Spleen (tissue), 11 donors: ENCODE results near the gene DMD. TPM values are rescaled to one million over a fixed set of nuclear protein-coding genes. Genes with fewer than 3 reads are reported as not detected.

Experiments
- DNase-seq: peaks from one replicate; pipeline ENCODE4 v3.0.0-alpha.2; 2020
- H3K27ac ChIP-seq, 8 donors: fragments of 200-600 bp; sonication (generic) in 7 of 8; 1 replicate in 4 of 8; 2 replicates in 4 of 8; pipeline versions ENCODE4 v1.5.0 to v1.8.0; 2016 to 2021; ENCODE audit warnings: inconsistent platforms in 4 of 8, mild to moderate bottlenecking in 4 of 8, moderate library complexity in 1 of 8
- H3K27me3 ChIP-seq, 7 donors: fragments of 200-600 bp; sonication (generic) in 6 of 7; replicated peaks in 1 of 7; 1 replicate in 4 of 7; 2 replicates in 3 of 7; pipeline versions ENCODE4 v1.5.0 to v1.8.0; 2016 to 2021; ENCODE audit warnings: inconsistent platforms in 3 of 7, mild to moderate bottlenecking in 1 of 7
- H3K36me3 ChIP-seq, 6 donors: fragments of 200-600 bp; sonication (generic) in 5 of 6; 1 replicate in 4 of 6; 2 replicates in 2 of 6; pipeline versions ENCODE4 v1.5.0 to v1.8.0; 2016 to 2021; ENCODE audit warnings: inconsistent platforms in 2 of 6
- H3K4me1 ChIP-seq, 6 donors: fragments of 200-600 bp; sonication (generic) in 5 of 6; 1 replicate in 3 of 6; 2 replicates in 3 of 6; pipeline versions ENCODE4 v1.5.0 to v1.8.0; 2016 to 2021; ENCODE audit warnings: inconsistent platforms in 3 of 6
- H3K4me3 ChIP-seq, 8 donors: fragments of 200-600 bp; sonication (generic) in 7 of 8; 1 replicate in 4 of 8; 2 replicates in 4 of 8; pipeline versions ENCODE4 v1.5.0 to v1.8.0; 2016 to 2021; ENCODE audit warnings: inconsistent platforms in 4 of 8, mild to moderate bottlenecking in 4 of 8, moderate library complexity in 2 of 8
- H3K9me3 ChIP-seq, 8 donors: fragments of 200-600 bp; sonication (generic) in 7 of 8; 1 replicate in 4 of 8; 2 replicates in 4 of 8; pipeline versions ENCODE4 v1.5.0 to v1.8.0; 2016 to 2021; ENCODE audit warnings: inconsistent platforms in 4 of 8
- POLR2A ChIP-seq, 3 donors: fragments of 450-650 bp; IDR thresholded peaks; one replicate each; pipeline ENCODE4 v1.5.1; 2017; ENCODE audit warnings: antibody characterized with exemption in 3 of 3, mild to moderate bottlenecking in 1 of 3
- POLR2AphosphoS5 ChIP-seq, 3 donors: sonication (generic); formaldehyde crosslinking; IDR thresholded peaks; one replicate each; pipeline ENCODE4 v1.5.1; 2017; ENCODE audit warnings: antibody characterized with exemption in 3 of 3
- WGBS, 5 donors: extraction: QIAGEN DNeasy Blood & Tissue Kit in 3 of 5; methylation state at CpG; one replicate each; pipeline versions ENCODE4 v1.1.5 to v1.1.7; 2013 to 2018; 5-methylcytosine and 5-hydroxymethylcytosine counted together
- intact Hi-C: fragments of 100-400 bp; cut with DNase I; formaldehyde crosslinking; loops from one replicate; pipeline ENCODE4 v1.15.0; 2023; ENCODE audit warnings: low total_unique reads
- polyA plus RNA-seq, 3 donors: library from polyadenylated mRNA; stranded (reverse); fragments of 200-250 nt; gene quantifications; one replicate each; pipeline ENCODE4 v1.2.1, GENCODE V29; 2013
- total RNA-seq, 7 donors: library from RNA; depleted of rRNA in 3 of 7; stranded (reverse); fragments of >200 nt in 3 of 7; fragmentation: NEBNext Ultra II Directional in 4 of 7; extraction: Animal tissue kit (Norgen Biotek cat#: 25700) in 4 of 7; gene quantifications; one replicate each; pipeline versions ENCODE4 v1.1.0 to v1.2.1, GENCODE V29; 2016 to 2021
- TF ChIP-seq, protein P1 (sequence below), 11 experiments: fragments of 200-600 bp in 7 of 11; fragments of 450-650 bp in 4 of 11; sonication (generic) in 4 of 11; IDR thresholded peaks in 8 of 11; conservative IDR thresholded peaks in 3 of 11; 1 replicate in 7 of 11; 2 replicates in 4 of 11; pipeline versions ENCODE4 v1.4.0 to v1.8.0; 2016 to 2021; ENCODE audit warnings: antibody characterized with exemption in 11 of 11, inconsistent platforms in 4 of 11, mild to moderate bottlenecking in 1 of 11
- donor health status: healthy with polysubstance abuse.
- donor health status: DM: no; HTN: no; CAD: no; lungs with moderate emphysema.
- donor health status: DM: no; HTN: no; CAD: no.
- donor health status: Bipolar disorder and iron deficiency.
- donor health status: healthy.
- donor health status: DM: no; HTN: no; CAD: no.
- donor health status: DM: yes; HTN: yes; CAD: no.

DMD gene
- total and polyA plus RNA-seq, 10 donors: 1.3 to 11.3 (median 4.4) TPM

DNA sequence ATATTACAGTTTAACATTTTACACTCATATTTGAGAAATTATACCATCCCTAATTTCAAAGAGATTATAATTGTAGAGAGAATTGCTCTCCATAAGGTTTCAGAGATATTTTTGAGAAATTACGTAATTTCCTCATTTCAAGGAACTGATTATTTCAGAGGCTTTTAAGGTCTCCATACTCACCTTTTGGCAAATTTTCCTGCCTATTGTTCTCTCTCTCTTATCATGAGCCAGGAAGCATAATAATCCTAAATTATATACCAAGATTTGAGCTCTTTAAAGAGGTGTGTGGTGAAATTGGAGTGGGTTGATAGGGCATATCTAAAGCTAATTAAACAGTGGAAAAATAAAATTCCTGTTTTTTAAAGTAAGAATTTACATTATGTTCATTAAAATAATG is 1890.6 kb downstream of the DMD start:
- Histone ChIP-seq H3K36me3 (no peaks in the 10 kb centered on the region), H3K27ac (no peak overlapping the region), H3K9me3 (no peaks in the 10 kb centered on the region), H3K27me3 (no peaks in the 10 kb centered on the region), H3K4me3 (no peak overlapping the region), H3K4me1 (no peaks in the 10 kb centered on the region)
- intact Hi-C loops: no loop called here
- 77 to 93% (median 84%) methylated on average over 1 of the region's 1 CpG for WGBS, 5 donors
- no peak for DNase-seq
- no peak for TF ChIP-seq POLR2A (IDR thresholded peaks at IDR 0.05)
- no peak for TF ChIP-seq POLR2AphosphoS5 (IDR thresholded peaks at IDR 0.05)
- TF ChIP-seq, protein P1, sequence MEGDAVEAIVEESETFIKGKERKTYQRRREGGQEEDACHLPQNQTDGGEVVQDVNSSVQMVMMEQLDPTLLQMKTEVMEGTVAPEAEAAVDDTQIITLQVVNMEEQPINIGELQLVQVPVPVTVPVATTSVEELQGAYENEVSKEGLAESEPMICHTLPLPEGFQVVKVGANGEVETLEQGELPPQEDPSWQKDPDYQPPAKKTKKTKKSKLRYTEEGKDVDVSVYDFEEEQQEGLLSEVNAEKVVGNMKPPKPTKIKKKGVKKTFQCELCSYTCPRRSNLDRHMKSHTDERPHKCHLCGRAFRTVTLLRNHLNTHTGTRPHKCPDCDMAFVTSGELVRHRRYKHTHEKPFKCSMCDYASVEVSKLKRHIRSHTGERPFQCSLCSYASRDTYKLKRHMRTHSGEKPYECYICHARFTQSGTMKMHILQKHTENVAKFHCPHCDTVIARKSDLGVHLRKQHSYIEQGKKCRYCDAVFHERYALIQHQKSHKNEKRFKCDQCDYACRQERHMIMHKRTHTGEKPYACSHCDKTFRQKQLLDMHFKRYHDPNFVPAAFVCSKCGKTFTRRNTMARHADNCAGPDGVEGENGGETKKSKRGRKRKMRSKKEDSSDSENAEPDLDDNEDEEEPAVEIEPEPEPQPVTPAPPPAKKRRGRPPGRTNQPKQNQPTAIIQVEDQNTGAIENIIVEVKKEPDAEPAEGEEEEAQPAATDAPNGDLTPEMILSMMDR (IDR thresholded peaks at IDR 0.05 in 8 of 11, conservative IDR thresholded peaks at IDR 0.05 in 3 of 11): no peak

DNA sequence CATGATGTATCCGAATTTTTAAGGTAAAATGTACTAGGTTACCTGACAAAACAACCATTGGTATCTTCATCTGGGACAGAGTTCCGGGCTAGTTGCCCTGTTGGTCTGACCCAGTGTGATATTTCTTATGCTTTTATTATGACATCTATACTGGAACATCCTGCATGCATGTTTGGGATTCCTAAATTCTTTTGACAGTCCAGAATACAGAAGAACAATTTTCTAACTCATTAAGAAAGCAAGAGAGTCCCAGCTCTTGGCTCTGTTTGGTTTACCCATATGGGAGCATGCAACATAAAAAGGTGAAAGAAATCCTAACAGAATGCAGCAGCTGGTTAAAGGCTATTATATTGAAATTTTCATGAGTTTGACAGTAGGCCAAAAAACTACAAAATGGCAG is 1891.8 kb downstream of the DMD start:
- TF ChIP-seq POLR2AphosphoS5 (IDR thresholded peaks at IDR 0.05): no peak
- no peak for TF ChIP-seq POLR2A (IDR thresholded peaks at IDR 0.05)
- TF ChIP-seq, protein P1 (IDR thresholded peaks at IDR 0.05 in 8 of 11, conservative IDR thresholded peaks at IDR 0.05 in 3 of 11): no peak
- no peak overlapping the region for H3K27ac ChIP-seq
- no peaks in the 10 kb centered on the region for H3K9me3 ChIP-seq
- no peaks in the 10 kb centered on the region for H3K4me1 ChIP-seq
- no peaks in the 10 kb centered on the region for H3K27me3 ChIP-seq
- no peak for DNase-seq
- intact Hi-C loops: no loop called here
- no peak overlapping the region for H3K4me3 ChIP-seq
- 55 to 85% (median 72%) methylated on average over 2 of the region's 2 CpGs for WGBS, 5 donors
- no peaks in the 10 kb centered on the region for H3K36me3 ChIP-seq

DNA sequence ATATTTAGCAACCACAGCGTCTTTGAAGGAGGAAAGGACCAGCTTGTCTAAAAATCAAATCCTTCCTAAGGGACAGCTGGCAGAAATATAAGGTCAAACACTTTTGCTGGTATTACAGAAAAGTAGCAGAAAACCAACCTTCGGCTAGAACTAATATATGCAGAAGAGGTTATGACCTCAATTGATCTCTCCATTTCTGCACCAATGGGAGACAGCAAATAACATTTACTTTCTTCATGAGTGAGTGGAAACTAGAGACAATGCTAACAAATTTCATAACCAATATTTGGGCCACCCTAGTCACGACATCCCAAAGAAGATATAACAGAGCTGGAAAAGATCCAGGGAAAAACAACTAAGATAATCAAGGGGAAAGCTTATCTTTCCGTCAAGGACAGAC is 1892.5 kb downstream of the DMD start:
- H3K4me3 ChIP-seq: no peak overlapping the region
- no peaks in the 10 kb centered on the region for H3K4me1 ChIP-seq
- H3K27me3 ChIP-seq: no peaks in the 10 kb centered on the region
- TF ChIP-seq, protein P1 (IDR thresholded peaks at IDR 0.05 in 8 of 11, conservative IDR thresholded peaks at IDR 0.05 in 3 of 11): no peak
- TF ChIP-seq POLR2A (IDR thresholded peaks at IDR 0.05): no peak
- no peak for TF ChIP-seq POLR2AphosphoS5 (IDR thresholded peaks at IDR 0.05)
- no peak for DNase-seq
- WGBS, 5 donors: 65 to 88% (median 69%) methylated on average over 4 of the region's 4 CpGs
- no peak overlapping the region for H3K27ac ChIP-seq
- intact Hi-C loops: no loop called here
- no peaks in the 10 kb centered on the region for H3K9me3 ChIP-seq
- H3K36me3 ChIP-seq: no peaks in the 10 kb centered on the region

DNA sequence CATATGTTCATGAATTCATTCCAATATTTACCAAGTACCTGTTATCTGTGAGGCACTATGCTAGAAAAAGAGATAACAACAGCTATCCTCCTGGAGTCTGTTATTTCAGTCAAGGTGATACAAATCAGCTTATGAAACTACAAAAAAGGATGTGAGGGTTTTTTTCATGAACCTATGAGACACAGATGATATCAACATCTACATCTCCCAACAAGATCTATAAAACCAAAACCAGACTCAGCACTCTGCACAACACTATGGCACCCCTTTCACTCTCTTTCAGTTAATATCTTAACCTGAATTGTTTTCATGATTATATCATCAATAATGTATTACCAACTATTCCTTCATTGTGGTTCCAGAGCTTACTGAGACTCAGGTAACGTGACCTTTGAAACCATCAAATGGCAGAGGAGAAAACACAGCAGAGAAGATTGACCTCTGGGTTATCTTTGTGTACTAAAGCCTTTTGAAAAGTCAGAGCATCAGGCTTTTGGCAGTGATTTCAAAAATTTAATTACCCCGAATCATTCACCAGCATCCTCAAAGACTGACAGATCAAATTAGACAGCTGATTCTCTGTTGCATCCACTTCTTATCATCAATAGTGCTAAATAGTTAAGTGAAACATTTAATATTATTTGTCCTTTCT is 1894.9 kb downstream of the DMD start:
- intact Hi-C loops: no loop called here
- TF ChIP-seq POLR2A (IDR thresholded peaks at IDR 0.05) (no peak), POLR2AphosphoS5 (IDR thresholded peaks at IDR 0.05) (no peak)
- TF ChIP-seq, protein P1 (IDR thresholded peaks at IDR 0.05 in 8 of 11, conservative IDR thresholded peaks at IDR 0.05 in 3 of 11): no peak
- no peak for DNase-seq
- Histone ChIP-seq H3K4me3 (no peak overlapping the region), H3K27me3 (no peaks in the 10 kb centered on the region), H3K36me3 (no peaks in the 10 kb centered on the region), H3K9me3 (peaks cover 0 to 8% (median 0%) of the 10 kb centered on the region in 8 donors), H3K27ac (no peak overlapping the region), H3K4me1 (no peaks in the 10 kb centered on the region)
- WGBS, 5 donors: 71 to 79% (median 74%) methylated on average over 2 of the region's 2 CpGs
